Measurements from ENCODE around the gene PIP4K2B.
A peak's percentile ranks its signal among the peaks of the same experiment; 100 is the strongest.

PIP4K2B gene

DNA sequence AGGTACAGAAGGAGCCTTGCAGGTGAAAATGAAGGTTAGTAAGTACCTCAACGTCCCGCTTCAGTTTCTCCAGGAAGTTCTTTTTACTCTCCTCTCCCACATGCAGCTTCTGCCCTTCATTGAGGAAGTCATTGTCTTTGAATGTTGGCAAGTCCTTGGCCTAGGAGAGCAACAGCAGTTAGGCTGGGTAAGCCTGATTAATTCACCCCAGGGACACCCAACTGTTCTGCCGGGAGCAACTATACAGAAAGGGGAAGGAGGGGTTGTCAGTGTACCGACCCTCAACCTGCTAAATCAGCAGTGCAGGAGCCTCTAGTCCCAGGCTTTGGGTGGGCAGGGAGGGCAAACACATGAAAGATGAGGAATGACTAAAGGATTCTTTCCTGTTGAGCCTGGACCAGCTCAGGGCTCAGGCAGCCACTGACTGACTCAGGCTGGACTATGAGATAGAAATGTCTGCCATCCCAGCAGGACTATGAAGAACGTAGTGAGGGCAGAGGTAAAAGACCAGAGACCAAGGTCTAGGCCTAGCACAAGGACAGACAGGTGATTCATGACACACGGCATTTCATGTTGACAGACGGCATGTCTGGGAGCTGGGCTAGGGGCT, 21.6 kb downstream of the PIP4K2B start:
- no peak for DNase-seq (ENCODE audit: extremely low read depth, low read depth)
- H3K4me3 ChIP-seq (replicated peaks; ENCODE audit: low read depth, low read length) = no peak overlapping the region
- TF ChIP-seq, protein P1, sequence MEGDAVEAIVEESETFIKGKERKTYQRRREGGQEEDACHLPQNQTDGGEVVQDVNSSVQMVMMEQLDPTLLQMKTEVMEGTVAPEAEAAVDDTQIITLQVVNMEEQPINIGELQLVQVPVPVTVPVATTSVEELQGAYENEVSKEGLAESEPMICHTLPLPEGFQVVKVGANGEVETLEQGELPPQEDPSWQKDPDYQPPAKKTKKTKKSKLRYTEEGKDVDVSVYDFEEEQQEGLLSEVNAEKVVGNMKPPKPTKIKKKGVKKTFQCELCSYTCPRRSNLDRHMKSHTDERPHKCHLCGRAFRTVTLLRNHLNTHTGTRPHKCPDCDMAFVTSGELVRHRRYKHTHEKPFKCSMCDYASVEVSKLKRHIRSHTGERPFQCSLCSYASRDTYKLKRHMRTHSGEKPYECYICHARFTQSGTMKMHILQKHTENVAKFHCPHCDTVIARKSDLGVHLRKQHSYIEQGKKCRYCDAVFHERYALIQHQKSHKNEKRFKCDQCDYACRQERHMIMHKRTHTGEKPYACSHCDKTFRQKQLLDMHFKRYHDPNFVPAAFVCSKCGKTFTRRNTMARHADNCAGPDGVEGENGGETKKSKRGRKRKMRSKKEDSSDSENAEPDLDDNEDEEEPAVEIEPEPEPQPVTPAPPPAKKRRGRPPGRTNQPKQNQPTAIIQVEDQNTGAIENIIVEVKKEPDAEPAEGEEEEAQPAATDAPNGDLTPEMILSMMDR (IDR thresholded peaks at IDR 0.05; ENCODE audit: low read depth, low read length, missing control alignments) = no peak

DNA sequence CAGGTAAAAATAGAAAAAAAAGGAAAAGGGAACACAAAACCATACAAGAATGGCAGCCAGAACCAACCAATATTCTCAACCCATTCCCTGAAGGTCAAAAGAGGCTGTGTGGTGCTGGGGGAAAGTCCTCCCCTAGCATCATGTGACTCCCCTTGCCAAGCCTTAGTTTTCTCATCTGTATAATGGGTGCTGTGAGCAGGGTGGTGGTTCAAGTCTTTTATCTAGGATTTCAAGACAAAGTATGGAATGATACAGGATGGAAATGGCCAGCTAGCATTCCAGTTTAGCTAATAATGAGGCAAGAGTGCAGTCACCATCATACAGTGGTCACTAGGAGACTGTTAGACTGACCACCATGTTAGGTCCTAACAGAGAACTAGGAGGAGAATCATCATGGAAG, 26.1 kb downstream of the PIP4K2B start:
- DNase-seq (ENCODE audit: extremely low read depth, low read depth) = no peak
- TF ChIP-seq, protein P1 (IDR thresholded peaks at IDR 0.05; ENCODE audit: low read depth, low read length, missing control alignments) = no peak
- no peak overlapping the region for H3K4me3 ChIP-seq (replicated peaks; ENCODE audit: low read depth, low read length)

DNA sequence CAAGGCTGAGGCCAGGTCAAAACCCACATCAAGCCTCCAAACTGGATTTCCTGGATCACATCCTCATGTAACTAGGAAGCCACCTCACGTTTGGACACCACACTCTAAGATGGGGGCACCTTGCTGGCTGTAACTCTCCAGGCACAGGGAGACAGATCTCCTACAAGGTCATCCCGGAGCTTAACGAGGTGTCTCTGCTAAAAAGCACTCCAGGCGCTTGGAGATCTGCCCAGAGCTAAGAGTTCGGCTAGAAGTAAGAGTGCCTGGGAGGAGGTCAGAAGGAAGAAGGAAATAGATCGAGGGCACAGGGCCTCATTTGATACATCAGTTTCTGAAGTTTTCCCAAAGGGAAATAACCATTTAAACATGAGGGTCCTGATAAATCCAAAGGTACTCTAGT, 30.9 kb downstream of the PIP4K2B start:
- DNase-seq (ENCODE audit: extremely low read depth, low read depth) = no peak
- H3K4me3 ChIP-seq (replicated peaks; ENCODE audit: low read depth, low read length) = no peak overlapping the region
- TF ChIP-seq, protein P1 (IDR thresholded peaks at IDR 0.05; ENCODE audit: low read depth, low read length, missing control alignments) = no peak

DNA sequence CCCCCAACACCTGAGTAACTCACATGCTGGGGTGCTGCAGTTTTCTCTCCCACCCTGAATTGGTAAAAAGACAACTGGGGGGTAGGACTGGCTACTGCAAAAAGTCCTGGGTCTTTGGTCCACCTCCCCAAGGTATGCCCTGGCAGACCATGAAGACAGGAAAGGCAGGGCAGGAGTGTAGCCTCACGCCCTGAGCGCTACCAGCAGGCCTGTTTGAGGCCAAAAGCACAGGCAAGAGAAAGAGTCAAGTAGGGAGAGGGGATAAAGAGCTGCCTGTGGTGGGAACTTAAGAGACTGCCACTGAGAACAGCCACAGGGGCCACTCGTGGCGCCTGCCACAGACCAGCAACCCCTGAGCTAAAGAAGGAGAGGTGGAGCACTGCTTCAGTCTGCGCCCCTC, 33.0 kb downstream of the PIP4K2B start:
- TF ChIP-seq, protein P1 (IDR thresholded peaks at IDR 0.05; ENCODE audit: low read depth, low read length, missing control alignments) = no peak

DNA sequence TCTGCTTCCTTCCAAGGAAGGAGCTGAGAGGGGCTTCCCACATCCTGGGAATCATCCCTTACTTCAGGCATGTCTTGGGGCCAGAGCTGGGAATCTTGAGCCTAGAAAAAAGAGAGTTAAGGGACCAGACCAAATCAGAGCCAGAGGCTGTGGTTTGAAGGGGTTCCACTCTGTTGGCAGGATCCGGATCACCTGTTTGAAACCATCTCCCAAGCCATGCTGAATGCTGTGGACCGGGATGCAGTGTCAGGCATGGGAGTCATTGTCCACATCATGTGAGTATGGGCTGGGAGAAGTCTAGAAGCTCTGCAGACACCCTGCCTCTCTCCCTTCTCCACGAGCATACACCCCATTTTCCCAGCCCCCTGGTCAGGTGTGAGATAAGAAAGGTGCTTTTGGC, 37.1 kb downstream of the PIP4K2B start:
- TF ChIP-seq, protein P1 (IDR thresholded peaks at IDR 0.05; ENCODE audit: low read depth, low read length, missing control alignments) = no peak
- no peak for DNase-seq (ENCODE audit: extremely low read depth, low read depth)
- no peak overlapping the region for H3K4me3 ChIP-seq (replicated peaks; ENCODE audit: low read depth, low read length)

More for the DNA sequence above, 33.0 kb downstream of the PIP4K2B start:
- H3K4me3 ChIP-seq (replicated peaks; ENCODE audit: low read depth, low read length) = no peak overlapping the region
- no peak for DNase-seq (ENCODE audit: extremely low read depth, low read depth)

DNA sequence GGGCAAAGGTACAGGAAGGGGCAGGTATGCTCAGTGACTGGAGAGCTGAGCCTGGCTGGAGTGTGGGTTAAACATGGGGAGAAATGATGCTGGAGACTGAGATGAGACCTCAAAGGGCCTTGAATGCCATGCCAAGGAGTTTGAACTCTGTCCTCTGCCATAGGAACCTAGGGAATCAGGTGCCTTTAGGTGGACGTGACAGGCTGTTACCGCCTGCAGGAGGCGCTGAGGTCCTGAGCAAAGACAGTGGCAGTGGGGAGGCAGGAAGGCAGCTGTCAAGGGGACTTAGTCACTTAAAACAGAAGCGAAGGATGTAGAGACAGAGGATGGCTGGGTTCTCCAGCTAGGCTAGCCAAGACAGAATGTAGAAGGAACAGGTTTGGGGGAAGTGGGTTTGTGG, 37.7 kb downstream of the PIP4K2B start:
- no peak for DNase-seq (ENCODE audit: extremely low read depth, low read depth)
- no peak overlapping the region for H3K4me3 ChIP-seq (replicated peaks; ENCODE audit: low read depth, low read length)
- TF ChIP-seq, protein P1 (IDR thresholded peaks at IDR 0.05; ENCODE audit: low read depth, low read length, missing control alignments) = peak; percentile 57

DNA sequence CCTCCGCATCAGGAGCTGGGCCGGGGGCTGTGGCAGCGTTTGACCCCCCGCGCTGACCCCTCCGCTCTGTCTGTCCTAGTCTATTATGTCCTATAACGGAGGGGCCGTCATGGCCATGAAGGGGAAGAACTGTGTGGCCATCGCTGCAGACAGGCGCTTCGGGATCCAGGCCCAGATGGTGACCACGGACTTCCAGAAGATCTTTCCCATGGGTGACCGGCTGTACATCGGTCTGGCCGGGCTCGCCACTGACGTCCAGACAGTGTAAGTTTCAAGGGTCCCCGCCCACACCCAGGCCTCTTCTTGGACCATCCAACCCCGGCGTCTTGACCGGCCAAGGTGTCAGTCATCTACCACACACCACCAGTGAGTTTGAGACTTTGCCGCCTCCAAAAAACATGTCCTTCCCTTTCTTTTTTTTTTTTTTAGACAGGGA, 46.3 kb downstream of the PIP4K2B start:
- TF ChIP-seq, protein P1 (IDR thresholded peaks at IDR 0.05; ENCODE audit: low read depth, low read length, missing control alignments) = no peak
- no peak for DNase-seq (ENCODE audit: extremely low read depth, low read depth)

More for the DNA sequence above, 46.3 kb downstream of the PIP4K2B start:
- peak overlapping the region; percentile 99 for H3K4me3 ChIP-seq (replicated peaks; ENCODE audit: low read depth, low read length)
